K562 (cell line): ENCODE data around the gene MDM4. TPM values are rescaled to one million over a fixed set of nuclear protein-coding genes. Genes with fewer than 3 reads are reported as not detected.

Source experiments
- BHLHE40 ChIP-seq: IDR thresholded peaks from 2 replicates; pipeline ENCODE4 v1.6.1; 2011; ENCODE audit warnings: low read length, improper control_type of control experiment
- COPS2 ChIP-seq: fragments of 450-650 bp; conservative IDR thresholded peaks from 2 replicates; pipeline ENCODE4 v1.6.1; 2016; ENCODE audit warnings: mild to moderate bottlenecking, moderate library complexity
- CTBP1 ChIP-seq: fragments of 450-650 bp; IDR thresholded peaks from 2 replicates; pipeline ENCODE4 v1.6.1; 2016; ENCODE audit warnings: borderline replicate concordance
- DMBX1 ChIP-seq: fragments of 250-450 bp; sonication (Bioruptor Pico); IDR thresholded peaks from 2 replicates; pipeline ENCODE4 v1.8.0; 2022; ENCODE audit warnings: inconsistent platforms, mild to moderate bottlenecking, moderate library complexity, borderline replicate concordance
- ERF ChIP-seq: fragments of 450-650 bp; formaldehyde crosslinking; IDR thresholded peaks from 2 replicates; pipeline ENCODE4 v1.4.0; 2020; ENCODE audit warnings: mild to moderate bottlenecking, mixed read lengths
- HIVEP1 ChIP-seq: fragments of 250-450 bp; sonication (Bioruptor Pico); IDR thresholded peaks from 2 replicates; pipeline ENCODE4 v1.4.0; 2020; ENCODE audit warnings: mild to moderate bottlenecking
- HOXB6 ChIP-seq: fragments of 250-450 bp; sonication (Bioruptor Pico); IDR thresholded peaks from 2 replicates; pipeline ENCODE4 v1.5.1; 2022; ENCODE audit warnings: mild to moderate bottlenecking, borderline replicate concordance
- KDM2B ChIP-seq: fragments of 250-450 bp; sonication (Bioruptor Pico); IDR thresholded peaks from 2 replicates; pipeline ENCODE4 v1.8.0; 2021; ENCODE audit warnings: mild to moderate bottlenecking, moderate library complexity
- LEF1 ChIP-seq: fragments of 450-650 bp; IDR thresholded peaks from 2 replicates; pipeline ENCODE4 v1.6.1; 2016; ENCODE audit warnings: mild to moderate bottlenecking
- MBD1 ChIP-seq: fragments of 250-450 bp; sonication (Bioruptor Pico); IDR thresholded peaks from 2 replicates; pipeline ENCODE4 v1.8.0; 2022; ENCODE audit warnings: inconsistent platforms
- NCOA6 ChIP-seq: fragments of 450-650 bp; IDR thresholded peaks from 2 replicates; pipeline ENCODE4 v1.6.1; 2017; ENCODE audit warnings: mild to moderate bottlenecking
- NFIX ChIP-seq: fragments of 250-450 bp; sonication (Bioruptor Pico); IDR thresholded peaks from 2 replicates; pipeline ENCODE4 v1.4.0; 2020; ENCODE audit warnings: low read depth, mild to moderate bottlenecking, moderate library complexity
- PHF20 ChIP-seq: fragments of 450-650 bp; IDR thresholded peaks from 2 replicates; pipeline ENCODE4 v1.6.1; 2018; ENCODE audit not compliant: partially characterized antibody
- POLR2AphosphoS2 ChIP-seq: IDR thresholded peaks from 2 replicates; pipeline ENCODE4 v1.6.1; 2012; ENCODE audit warnings: low read length, improper control_type of control experiment
- SRSF9 ChIP-seq: fragments of 200-400 bp; formaldehyde crosslinking; IDR thresholded peaks from 2 replicates; pipeline ENCODE4 v1.6.1; 2017; ENCODE audit warnings: low read depth, low read length, borderline replicate concordance
- THRAP3 ChIP-seq: fragments of 450-650 bp; IDR thresholded peaks from 2 replicates; pipeline ENCODE4 v1.6.1; 2016; ENCODE audit warnings: mild to moderate bottlenecking, inconsistent platforms, borderline replicate concordance
- USF2 ChIP-seq: sonication (generic); formaldehyde crosslinking; IDR thresholded peaks from 2 replicates; pipeline ENCODE4 v1.5.0; 2020; ENCODE audit warnings: missing genetic modification reagents
- XRCC5 ChIP-seq: fragments of 200-400 bp; formaldehyde crosslinking; IDR thresholded peaks from 2 replicates; pipeline ENCODE4 v1.6.1; 2017; ENCODE audit warnings: low read depth, mild to moderate bottlenecking, low read length
- YY1 ChIP-seq, 3 experiments: IDR thresholded peaks; 2 replicates each; pipeline ENCODE4 v1.6.1; 2011; ENCODE audit warnings: low read length in 2 of 3, mild to moderate bottlenecking in 2 of 3, moderate library complexity in 2 of 3, borderline replicate concordance in 1 of 3, control low read depth in 1 of 3, low read depth in 1 of 3; ENCODE audit not compliant: insufficient read depth in 3 of 3, insufficient replicate concordance in 2 of 3, control insufficient read depth in 1 of 3, insufficient read length in 1 of 3; ENCODE audit errors: extremely low read depth in 1 of 3
- ZBTB1 ChIP-seq: sonication (generic); formaldehyde crosslinking; IDR thresholded peaks from 2 replicates; pipeline ENCODE4 v1.8.1; 2023; ENCODE audit warnings: missing genetic modification reagents, low read depth, mild to moderate bottlenecking, borderline replicate concordance
- ZNF121 ChIP-seq: sonication (generic); formaldehyde crosslinking; conservative IDR thresholded peaks from 2 replicates; pipeline ENCODE4 v1.8.0; 2022; ENCODE audit warnings: missing genetic modification reagents
- ZNF146 ChIP-seq: IDR thresholded peaks from one replicate; pipeline ENCODE4 v1.6.1; 2018; ENCODE audit warnings: missing compliant biosample characterization; ENCODE audit not compliant: unreplicated experiment
- ZNF253 ChIP-seq: fragments of 250-450 bp; sonication (Bioruptor Pico); conservative IDR thresholded peaks from 2 replicates; pipeline ENCODE4 v1.6.1; 2021; ENCODE audit warnings: mild to moderate bottlenecking
- ZNF75A ChIP-seq: fragments of 450-650 bp; formaldehyde crosslinking; IDR thresholded peaks from 2 replicates; pipeline ENCODE4 v1.4.0; 2020; ENCODE audit warnings: mild to moderate bottlenecking
- ZNF785 ChIP-seq: fragments of 250-450 bp; sonication (Bioruptor Pico); IDR thresholded peaks from 2 replicates; pipeline ENCODE4 v1.4.0; 2020; ENCODE audit warnings: mild to moderate bottlenecking
- ZZZ3 ChIP-seq: fragments of 450-650 bp; IDR thresholded peaks from 2 replicates; pipeline ENCODE4 v1.6.1; 2016; ENCODE audit warnings: antibody characterized with exemption, mild to moderate bottlenecking, moderate library complexity
- polyA plus RNA-seq, 8 experiments: library from polyadenylated mRNA; depleted of rRNA in 4 of 8; stranded (reverse) in 5 of 8; unstranded in 3 of 8; fragments of >200 nt; fragmentation: Nextera tagmentation in 2 of 8; fragmentation: Illumina TruSeq in 1 of 8; extraction: Ambion mirVana in 2 of 8; extraction: Trizol in 1 of 8; gene quantifications; 2 replicates each; pipeline versions ENCODE4 v1.2.1 to v1.2.3, GENCODE V29; 2011 to 2014; ENCODE audit warnings: inconsistent platforms in 1 of 8, missing spikeins in 1 of 8
- total RNA-seq, 7 experiments: library from RNA; depleted of rRNA in 6 of 7; stranded (reverse); fragments of >200 nt in 6 of 7; fragmentation: Illumina TruSeq in 2 of 7; extraction: Trizol in 2 of 7; gene quantifications; 2 replicates each; pipeline versions ENCODE4 v1.2.1 to v1.2.3, GENCODE V29; 2011 to 2021; ENCODE audit warnings: low replicate concordance in 1 of 7
- TF ChIP-seq, protein P1 (sequence below): fragments of 450-650 bp; IDR thresholded peaks from 2 replicates; pipeline ENCODE4 v1.6.1; 2016

MDM4 gene
- total and polyA plus RNA-seq, 9 of the 15 experiments (the other 6 are each of a cell fraction or from before 2014, with no cell fraction given): 3.3 to 61.7 (median 21.2) TPM

DNA sequence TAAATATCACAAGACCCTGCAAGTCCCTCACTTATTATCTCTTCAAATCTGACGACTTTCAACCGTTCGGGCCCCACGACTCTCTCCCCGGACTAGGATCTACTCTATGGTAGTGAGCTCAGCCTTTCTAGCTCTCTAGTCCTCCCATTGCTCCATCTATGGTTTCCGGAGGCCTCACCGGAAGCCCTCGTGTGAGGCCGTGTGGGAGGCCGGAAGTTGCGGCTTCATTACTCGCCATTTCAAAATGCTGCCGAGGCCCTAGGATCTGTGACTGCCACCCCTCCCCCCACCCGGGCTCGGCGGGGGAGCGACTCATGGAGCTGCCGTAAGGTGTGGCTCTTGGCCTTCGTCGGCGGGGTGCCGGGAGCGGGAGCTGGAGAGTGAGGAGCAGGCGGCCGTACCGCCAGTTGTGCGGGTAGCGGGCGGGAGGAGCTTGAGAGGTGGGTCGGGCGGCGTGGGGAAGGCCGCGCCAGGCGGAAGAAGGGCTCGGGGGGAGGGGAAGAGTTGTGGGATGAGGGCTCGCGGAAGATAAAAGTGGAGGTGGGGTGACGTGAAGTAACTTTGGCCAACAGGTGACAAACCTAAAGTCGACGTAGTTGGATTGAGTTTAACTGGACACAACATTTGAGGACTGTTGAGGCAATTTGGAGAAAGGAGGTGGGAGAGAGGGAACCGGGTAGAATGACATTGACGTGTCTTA, at the start of gene MDM4 (continued):
- TF ChIP-seq ZZZ3: peak; percentile 86
- TF ChIP-seq HIVEP1: no peak
- TF ChIP-seq ZNF785 (CRISPR knock-in tag): no peak
- no peak for TF ChIP-seq ERF
- peak; percentile 97 for TF ChIP-seq LEF1
- TF ChIP-seq ZBTB1 (CRISPR knock-in tag): peak; percentile 90
- peak; percentile 55 for TF ChIP-seq BHLHE40
- no peak for TF ChIP-seq SRSF9
- no peak for TF ChIP-seq COPS2
- TF ChIP-seq ZNF146: no peak
- TF ChIP-seq POLR2AphosphoS2: peak; percentile 69; the same call in 1 of the 2 replicates
- no peak for TF ChIP-seq NCOA6
- no peak for TF ChIP-seq MBD1 (CRISPR knock-in tag)
- no peak for TF ChIP-seq NFIX (CRISPR knock-in tag)
- TF ChIP-seq, protein P1, sequence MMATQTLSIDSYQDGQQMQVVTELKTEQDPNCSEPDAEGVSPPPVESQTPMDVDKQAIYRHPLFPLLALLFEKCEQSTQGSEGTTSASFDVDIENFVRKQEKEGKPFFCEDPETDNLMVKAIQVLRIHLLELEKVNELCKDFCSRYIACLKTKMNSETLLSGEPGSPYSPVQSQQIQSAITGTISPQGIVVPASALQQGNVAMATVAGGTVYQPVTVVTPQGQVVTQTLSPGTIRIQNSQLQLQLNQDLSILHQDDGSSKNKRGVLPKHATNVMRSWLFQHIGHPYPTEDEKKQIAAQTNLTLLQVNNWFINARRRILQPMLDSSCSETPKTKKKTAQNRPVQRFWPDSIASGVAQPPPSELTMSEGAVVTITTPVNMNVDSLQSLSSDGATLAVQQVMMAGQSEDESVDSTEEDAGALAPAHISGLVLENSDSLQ: peak; percentile 71
- no peak for TF ChIP-seq HOXB6 (CRISPR knock-in tag)
- TF ChIP-seq CTBP1: peak; percentile 73
- no peak for TF ChIP-seq ZNF75A (CRISPR knock-in tag)
- no peak for TF ChIP-seq USF2 (CRISPR knock-in tag)
- TF ChIP-seq YY1 (IDR thresholded peaks at IDR 0.05; ENCODE audit: borderline replicate concordance in 1 of 3, control insufficient read depth in 1 of 3, extremely low read depth in 1 of 3, insufficient read depth in 3 of 3, insufficient read length in 1 of 3, insufficient replicate concordance in 2 of 3, low read depth in 1 of 3, low read length in 2 of 3): peak; percentile 53 to 89 (median 84)
- peak; percentile 98 for TF ChIP-seq PHF20
- TF ChIP-seq KDM2B (CRISPR knock-in tag): no peak
- no peak for TF ChIP-seq ZNF253 (CRISPR knock-in tag)
- TF ChIP-seq ZNF121 (CRISPR knock-in tag): no peak
- peak; percentile 74; the same call in 1 of the 2 replicates for TF ChIP-seq THRAP3
- TF ChIP-seq DMBX1 (CRISPR knock-in tag): 0 out of 2 replicates have a peak, but pooled peaks have one; percentile 21
- peak; percentile 81; the same call in 1 of the 2 replicates for TF ChIP-seq XRCC5
